Stimulated activated CD8-positive, alpha-beta memory T cell treated with anti-CD3 and anti-CD28 coated beads, Interleukin-7, amount 100 ng/mL, for 24 hours (primary cell): ENCODE results near the gene DENND5A.

Source experiments
- DNase-seq: peaks from one replicate; pipeline ENCODE4 v3.0.0-alpha.2; 2020; ENCODE audit warnings: low read depth

The DENND5A gene

DNA sequence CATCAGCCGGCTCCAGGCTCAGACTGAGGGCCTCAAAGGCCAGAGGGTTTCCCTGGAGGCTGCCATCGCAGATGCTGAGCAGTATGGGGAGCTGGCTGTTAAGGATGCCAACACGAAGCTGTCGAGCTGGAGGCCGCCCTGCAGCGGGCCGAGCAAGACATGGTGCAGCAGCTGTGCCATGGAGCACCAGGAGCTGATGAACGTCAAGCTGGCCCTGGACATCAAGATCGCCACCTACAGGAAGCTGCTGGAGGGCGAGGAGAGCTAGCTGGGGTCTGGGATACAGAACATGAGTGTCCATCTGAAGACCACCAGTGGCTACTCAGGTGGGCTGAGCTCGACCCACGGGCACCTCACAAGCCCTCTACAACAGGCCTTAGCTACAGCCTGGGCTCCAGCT, 169.7 kb downstream of the DENND5A start:
- no peak for DNase-seq

DNA sequence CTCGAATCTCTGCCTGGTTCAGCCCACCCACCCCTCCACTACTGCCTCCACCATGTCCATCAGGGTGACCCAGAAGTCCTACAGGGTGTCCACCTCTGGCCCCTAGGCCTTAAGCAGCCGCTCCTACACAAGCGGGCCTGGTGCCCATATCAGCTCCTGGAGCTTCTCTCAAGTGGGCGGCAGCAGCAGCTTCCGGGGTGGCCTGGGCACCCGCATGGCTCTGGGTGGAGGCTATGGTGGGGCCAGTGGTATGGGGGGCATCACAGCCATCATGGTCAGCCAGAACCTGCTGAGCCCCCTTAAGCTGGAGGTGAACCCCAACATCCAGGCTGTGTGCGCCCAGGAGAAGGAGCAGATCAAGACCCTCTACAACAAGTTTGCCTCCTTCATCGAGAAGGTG, 170.7 kb downstream of the DENND5A start:
- DNase-seq: no peak

DNA sequence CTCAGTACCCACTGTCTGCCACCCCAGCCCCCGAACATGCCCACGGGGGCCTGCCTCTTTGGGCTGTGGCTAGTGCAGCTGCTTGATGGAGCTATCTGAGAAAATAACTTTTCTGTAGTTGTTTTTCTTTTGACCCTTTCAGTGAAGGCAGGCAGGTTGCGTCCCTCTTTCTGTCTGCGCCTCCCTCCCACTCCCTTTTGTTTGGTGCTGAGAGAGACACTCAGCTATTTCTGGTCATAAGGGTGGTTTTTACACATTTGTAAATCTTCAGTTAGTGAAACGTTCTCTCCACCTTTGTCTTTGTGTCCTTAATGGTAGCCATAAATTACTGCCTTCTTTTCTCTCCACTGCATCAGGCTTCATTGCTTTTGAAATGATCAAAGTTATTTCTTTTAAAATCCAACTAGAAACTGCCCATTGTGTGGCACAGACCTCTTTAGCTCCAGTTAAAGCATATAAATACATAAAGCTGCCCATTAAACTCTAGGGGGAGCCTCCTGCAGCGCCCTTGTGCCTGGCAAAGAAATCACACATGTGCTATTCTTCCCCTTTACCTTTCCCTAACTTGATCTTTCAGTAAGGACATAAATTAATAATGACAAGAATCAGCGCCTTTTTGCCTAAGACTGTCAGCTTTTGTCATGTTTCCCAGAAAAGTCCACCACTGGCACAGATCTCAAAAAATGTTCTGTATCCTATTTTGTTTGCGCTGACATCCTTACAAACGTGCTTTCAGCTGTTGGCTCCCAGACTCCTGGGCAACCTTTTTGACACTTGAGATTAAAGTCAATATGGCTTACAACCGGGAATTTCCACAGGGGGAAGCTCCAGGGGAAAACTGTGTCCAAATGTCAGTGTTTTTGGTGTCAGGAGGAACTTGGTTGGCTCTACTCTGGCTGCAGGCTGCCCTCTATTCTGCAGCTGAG, 172.0 kb downstream of the DENND5A start:
- no peak for DNase-seq

DNA sequence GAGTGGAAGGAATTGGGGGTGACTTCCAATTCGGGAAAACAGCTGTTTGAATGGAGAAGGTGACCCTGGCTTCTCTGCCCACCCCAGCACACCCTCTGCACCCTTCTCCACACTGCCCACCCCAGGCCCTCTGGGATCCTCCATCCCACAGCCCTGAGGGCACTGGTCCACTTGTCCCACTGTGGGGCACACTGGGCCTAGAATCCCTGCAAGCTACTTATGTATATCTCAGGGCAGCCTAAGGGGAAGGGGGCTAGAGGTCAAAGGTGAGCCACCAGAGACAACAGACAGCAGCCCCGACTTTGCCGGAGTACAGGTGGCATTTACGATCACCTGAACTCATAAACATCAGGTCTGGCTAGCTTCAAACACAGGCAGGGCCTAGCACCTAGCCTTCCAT, 173.1 kb downstream of the DENND5A start:
- no peak for DNase-seq

DNA sequence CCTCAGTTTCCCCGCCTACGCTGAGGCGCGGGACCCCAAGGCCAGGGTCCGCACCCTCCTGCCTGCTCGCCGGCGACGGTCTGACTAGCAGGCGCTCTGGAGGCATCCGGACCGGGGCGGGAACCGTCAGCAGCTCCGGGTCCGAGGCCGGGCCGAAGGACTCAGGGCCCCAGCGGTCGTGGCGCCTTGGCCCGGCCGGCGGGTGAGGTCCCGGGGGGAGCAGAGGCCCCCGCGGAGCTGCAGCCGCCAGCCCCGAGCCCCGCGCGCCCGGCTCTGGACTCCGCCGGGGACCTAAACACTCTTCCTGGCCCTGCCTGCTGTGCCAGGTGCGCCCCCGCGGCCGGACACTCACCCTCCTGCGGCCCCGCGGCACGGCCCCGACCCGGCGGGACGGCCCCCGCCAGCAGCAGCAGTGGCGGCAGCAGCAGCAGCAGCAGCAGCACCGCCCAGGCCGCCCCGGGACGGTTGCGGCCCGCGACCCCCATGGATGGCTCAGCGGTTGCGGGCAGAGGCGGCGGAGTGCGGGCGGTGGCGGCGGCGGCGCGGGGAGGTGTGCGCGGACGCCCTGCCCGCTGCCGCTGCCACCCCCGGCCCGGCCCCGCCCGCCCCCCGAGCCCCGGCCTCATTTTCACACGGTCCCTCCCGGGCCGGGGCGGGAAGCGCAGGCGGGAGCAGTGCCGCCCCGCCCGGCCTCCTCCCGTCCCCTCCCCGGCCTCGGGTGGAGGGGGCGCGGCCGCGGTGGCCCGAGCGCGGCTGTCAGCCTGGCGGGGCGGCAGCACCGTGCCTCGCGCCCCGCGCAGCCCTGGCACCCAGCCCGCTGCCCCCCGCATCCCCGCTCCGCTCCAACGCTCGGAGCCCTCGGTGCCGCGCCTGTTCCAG, 173.9 kb downstream of the DENND5A start, which contains the start of gene SCUBE2:
SCUBE2 (minus strand) TSS at position 556 of the 879 bp plus-strand sequence; CDS start at position 485, 71 bp downstream.
- DNase-seq: no peak

DNA sequence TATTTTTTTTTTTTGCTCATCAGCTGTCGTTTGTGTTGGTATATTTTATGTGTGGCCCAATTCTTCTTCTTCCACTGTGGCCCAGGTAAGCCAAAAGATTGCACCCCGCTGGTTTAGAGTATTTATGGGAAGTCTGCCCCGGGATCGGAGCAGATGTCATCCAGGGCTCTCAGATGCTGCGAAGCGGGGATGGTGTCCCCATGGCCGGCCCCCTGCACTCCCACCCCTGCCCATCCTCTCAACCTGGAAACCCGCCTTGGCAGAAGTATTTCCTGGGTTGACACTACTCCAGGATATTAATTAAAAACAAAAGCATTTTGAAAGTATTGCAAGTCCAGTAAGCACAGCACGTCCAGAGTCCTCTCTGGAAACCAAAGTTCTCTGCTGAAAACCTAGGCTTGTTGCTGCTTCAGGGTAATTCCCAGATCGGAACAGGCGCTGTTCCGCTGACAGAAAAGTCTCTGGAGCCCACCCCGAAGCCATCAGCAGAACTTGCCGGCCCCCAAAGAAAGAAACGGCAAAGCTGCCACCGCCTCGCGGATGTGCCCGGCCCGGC, 174.6 kb downstream of the DENND5A start:
- DNase-seq: no peak

DNA sequence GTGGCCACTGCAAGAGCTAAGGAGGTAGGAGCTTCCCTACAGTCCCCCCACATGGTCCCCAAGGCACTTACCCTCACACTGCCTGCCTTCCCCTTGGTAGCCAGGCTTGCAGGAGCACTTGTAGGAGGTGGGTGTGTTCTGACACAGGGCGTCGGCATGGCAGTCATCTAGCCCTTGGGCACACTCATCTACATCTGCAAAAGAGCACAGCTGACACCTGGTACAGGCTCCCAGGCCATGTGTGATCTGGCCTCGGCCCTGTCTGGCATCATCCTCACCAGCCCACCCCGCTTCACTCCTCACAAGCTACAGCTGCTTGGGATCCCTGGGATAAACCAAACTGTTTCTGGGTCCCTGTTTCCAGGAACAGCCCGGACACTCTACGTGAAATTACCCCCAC, 175.5 kb downstream of the DENND5A start:
- DNase-seq: no peak

DNA sequence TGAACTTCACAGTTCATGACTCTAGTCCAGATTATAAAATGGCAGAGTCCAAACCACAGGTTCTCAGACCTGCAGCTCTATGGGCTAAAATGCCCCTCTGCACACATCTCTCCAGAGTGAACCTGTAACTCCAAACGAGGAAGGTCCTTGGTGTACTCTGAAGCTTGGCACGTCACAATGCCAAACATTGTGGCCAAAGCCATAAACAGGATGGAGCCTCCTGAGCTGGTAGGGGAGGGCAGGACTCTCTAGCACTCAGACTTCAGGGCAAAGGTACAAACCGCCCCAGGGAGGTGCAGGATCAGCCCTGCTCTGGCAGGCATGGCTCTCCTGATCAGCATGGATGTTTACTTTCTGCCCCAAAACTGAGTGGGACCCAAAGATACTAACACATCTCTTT, 176.1 kb downstream of the DENND5A start:
- no peak for DNase-seq
